Measurements from ENCODE around the gene POSTN. TPM values are rescaled to one million over a fixed set of nuclear protein-coding genes. Genes with fewer than 3 reads are reported as not detected.

The POSTN gene
- polyA plus RNA-seq, 1 donor (not counting 4 experiments of a cell fraction or from before 2014, with no cell fraction given) = 13.4 TPM

- no peak for FAIRE-seq
- no peak overlapping the region for H2AFZ ChIP-seq (ENCODE audit: control insufficient read depth, low read length)
- no peak for DNase-seq (ENCODE audit: low read depth, low spot score)
- no peaks in the 10 kb centered on the region for H4K20me1 ChIP-seq (ENCODE audit: control insufficient read depth, extremely low read depth, insufficient read depth, low read length)
- no peaks in the 10 kb centered on the region for H3K9me1 ChIP-seq (ENCODE audit: control insufficient read depth, extremely low read depth, insufficient read depth, low read length)
- peaks cover 2% of the 10 kb centered on the region for H3K4me1 ChIP-seq (ENCODE audit: control insufficient read depth, extremely low read depth, insufficient read depth, low read length)
- no peak overlapping the region for H3K9ac ChIP-seq (ENCODE audit: control insufficient read depth, extremely low read depth, insufficient read depth, low read length)
- H3K27ac ChIP-seq (ENCODE audit: control insufficient read depth, insufficient read depth, low read length) = no peak overlapping the region
- H3K79me2 ChIP-seq (ENCODE audit: control insufficient read depth, insufficient read depth, low read length) = no peaks in the 10 kb centered on the region
- no peaks in the 10 kb centered on the region for H3K9me3 ChIP-seq (ENCODE audit: control insufficient read depth, low read depth, low read length)
- no peak for TF ChIP-seq CTCF (optimal IDR thresholded peaks at IDR 0.05 in 1 of 3, IDR thresholded peaks at IDR 0.05 in 1 of 3, conservative IDR thresholded peaks at IDR 0.05 in 1 of 3; ENCODE audit: extremely low read depth in 1 of 3, insufficient read depth in 2 of 3, low read length in 3 of 3)
- H3K36me3 ChIP-seq (ENCODE audit: control insufficient read depth in 2 of 2, extremely low read depth in 1 of 2, insufficient read depth in 2 of 2, low read length in 2 of 2) = no peaks in the 10 kb centered on the region
- no peak overlapping the region for H3K4me3 ChIP-seq (ENCODE audit: control insufficient read depth in 2 of 3, extremely low read depth in 1 of 3, insufficient read depth in 2 of 3, low read depth in 1 of 3, low read length in 3 of 3)
- H3K27me3 ChIP-seq (ENCODE audit: control insufficient read depth, extremely low read depth, insufficient read depth, low read length) = no peaks in the 10 kb centered on the region
- dilution Hi-C loops (cut with MboI; ENCODE audit: extremely low pct_ligation_motif_present, low sequenced_read_pairs) = no loop called here
- H3K4me2 ChIP-seq (ENCODE audit: control insufficient read depth, extremely low read depth, insufficient read depth, low read depth, low read length) = no peak overlapping the region
Observed at GRCh38 chr13:37616131-37616530, 17.6 kb upstream of the POSTN start.

- no peaks in the 10 kb centered on the region for H3K9me3 ChIP-seq (ENCODE audit: control insufficient read depth, low read depth, low read length)
- peaks cover 2% of the 10 kb centered on the region for H3K4me1 ChIP-seq (ENCODE audit: control insufficient read depth, extremely low read depth, insufficient read depth, low read length)
- H3K9me1 ChIP-seq (ENCODE audit: control insufficient read depth, extremely low read depth, insufficient read depth, low read length) = no peaks in the 10 kb centered on the region
- H3K27ac ChIP-seq (ENCODE audit: control insufficient read depth, insufficient read depth, low read length) = no peak overlapping the region
- no peaks in the 10 kb centered on the region for H3K27me3 ChIP-seq (ENCODE audit: control insufficient read depth, extremely low read depth, insufficient read depth, low read length)
- dilution Hi-C loops (cut with MboI; ENCODE audit: extremely low pct_ligation_motif_present, low sequenced_read_pairs) = no loop called here
- H3K79me2 ChIP-seq (ENCODE audit: control insufficient read depth, insufficient read depth, low read length) = no peaks in the 10 kb centered on the region
- DNase-seq (ENCODE audit: low read depth, low spot score) = no peak
- no peak overlapping the region for H3K4me3 ChIP-seq (ENCODE audit: control insufficient read depth in 2 of 3, extremely low read depth in 1 of 3, insufficient read depth in 2 of 3, low read depth in 1 of 3, low read length in 3 of 3)
- no peak overlapping the region for H3K9ac ChIP-seq (ENCODE audit: control insufficient read depth, extremely low read depth, insufficient read depth, low read length)
- no peak for FAIRE-seq
- no peaks in the 10 kb centered on the region for H4K20me1 ChIP-seq (ENCODE audit: control insufficient read depth, extremely low read depth, insufficient read depth, low read length)
- no peak overlapping the region for H2AFZ ChIP-seq (ENCODE audit: control insufficient read depth, low read length)
- no peak overlapping the region for H3K4me2 ChIP-seq (ENCODE audit: control insufficient read depth, extremely low read depth, insufficient read depth, low read depth, low read length)
- no peak for TF ChIP-seq CTCF (optimal IDR thresholded peaks at IDR 0.05 in 1 of 3, IDR thresholded peaks at IDR 0.05 in 1 of 3, conservative IDR thresholded peaks at IDR 0.05 in 1 of 3; ENCODE audit: extremely low read depth in 1 of 3, insufficient read depth in 2 of 3, low read length in 3 of 3)
- no peak for TF ChIP-seq EZH2 (IDR thresholded peaks at IDR 0.05; ENCODE audit: low read length)
- H3K36me3 ChIP-seq (ENCODE audit: control insufficient read depth in 2 of 2, extremely low read depth in 1 of 2, insufficient read depth in 2 of 2, low read length in 2 of 2) = no peaks in the 10 kb centered on the region
Observed at GRCh38 chr13:37615276-37615675, 16.7 kb upstream of the POSTN start.

Data from keratinocyte (primary cell).